ENCODE data around the gene C11orf87. TPM values are rescaled to one million over a fixed set of nuclear protein-coding genes. Genes with fewer than 3 reads are reported as not detected.

Gene C11orf87
- not detected in 2 replicates for total RNA-seq (2014; rRNA removed; shearing (Covaris generic))

DNA sequence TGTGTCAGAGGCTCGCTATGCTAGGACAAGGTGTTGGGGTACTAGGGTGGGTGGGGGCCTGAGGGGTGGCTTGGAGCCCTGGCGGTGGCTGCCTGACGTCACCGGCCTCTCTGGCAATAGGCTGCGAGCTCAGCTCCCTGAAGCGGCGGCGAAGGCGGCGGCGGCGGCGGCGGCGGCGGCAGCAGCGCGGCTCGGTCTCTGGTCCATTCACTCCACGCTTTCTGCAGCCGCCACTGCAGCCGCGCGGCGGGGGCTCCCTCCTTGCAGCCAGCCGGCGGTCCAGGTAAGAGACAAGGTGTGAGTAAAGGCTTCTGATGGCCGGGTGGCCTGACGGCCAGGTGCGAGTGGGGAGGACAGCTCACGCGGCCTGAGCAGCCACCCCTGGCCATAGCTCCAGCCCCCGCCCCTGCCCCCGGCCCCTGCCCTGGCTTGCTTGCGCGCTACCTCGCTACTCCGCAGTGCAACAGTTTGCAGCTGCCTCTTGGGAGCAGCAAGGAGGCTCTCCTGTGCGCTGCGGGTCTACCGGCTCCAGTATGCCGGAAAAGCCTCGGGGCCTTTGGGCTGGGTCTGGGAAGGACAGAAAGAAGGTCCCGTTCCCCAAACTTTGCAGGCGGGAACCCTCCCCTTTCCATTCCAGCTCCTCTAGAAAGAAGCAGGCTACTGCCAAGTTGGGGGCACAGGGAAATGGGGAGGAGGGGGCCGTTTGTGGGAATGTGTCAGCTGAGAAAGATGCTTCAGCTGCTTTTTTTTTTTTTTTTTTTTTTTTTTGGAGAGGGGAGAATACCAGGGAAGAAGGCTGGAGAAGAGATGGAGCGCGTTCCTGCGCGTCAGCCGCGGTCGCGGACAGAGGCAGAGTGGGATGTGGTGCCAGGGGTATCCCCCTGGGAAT, at the start of gene C11orf87:
C11orf87 (plus strand) TSS at position 210 of the 889 bp plus-strand sequence. CDS start 1,444 bp downstream, outside the sequence.
- DNase-seq (ENCODE audit: low spot score): no peak

DNA sequence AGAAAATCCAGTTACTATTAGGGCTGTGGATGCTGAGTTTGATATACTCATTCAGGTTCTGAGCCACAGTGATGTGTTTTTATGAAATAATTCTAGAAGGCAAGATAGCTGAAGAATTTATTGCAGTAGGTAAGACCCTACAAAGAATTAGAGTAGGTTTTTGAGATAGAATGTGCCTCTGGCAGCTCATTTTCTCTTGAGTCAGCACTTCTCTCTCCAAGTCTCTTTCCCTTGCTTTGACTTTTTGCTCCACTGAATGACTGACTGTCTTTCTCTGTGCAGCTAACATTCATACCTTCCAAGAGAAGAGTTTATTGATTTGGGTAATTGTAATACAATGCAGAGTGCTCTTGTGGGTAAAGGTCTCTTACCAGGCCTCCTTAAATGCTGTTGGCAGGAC, 48.0 kb upstream of the C11orf87 start:
- DNase-seq (ENCODE audit: low spot score): no peak

DNA sequence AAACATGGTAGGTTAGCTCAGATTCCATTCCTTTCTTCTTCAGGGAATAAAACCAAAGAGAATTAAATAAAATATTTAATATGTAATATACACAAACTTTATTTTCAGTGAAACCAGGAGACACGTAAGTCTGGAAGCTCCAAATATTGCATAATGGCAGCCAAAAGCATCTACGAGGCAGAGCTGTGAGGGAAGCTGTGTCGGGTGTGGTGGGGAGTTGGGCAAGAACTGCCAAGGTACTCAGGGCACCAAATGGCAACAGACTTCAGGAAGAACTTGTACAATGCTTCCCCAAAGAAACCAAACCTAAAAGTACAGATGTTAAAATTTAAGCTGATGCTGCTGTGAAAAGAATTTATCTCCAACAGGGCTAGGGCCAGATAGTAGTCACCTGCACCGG, 47.5 kb upstream of the C11orf87 start:
- DNase-seq (ENCODE audit: low spot score): no peak

DNA sequence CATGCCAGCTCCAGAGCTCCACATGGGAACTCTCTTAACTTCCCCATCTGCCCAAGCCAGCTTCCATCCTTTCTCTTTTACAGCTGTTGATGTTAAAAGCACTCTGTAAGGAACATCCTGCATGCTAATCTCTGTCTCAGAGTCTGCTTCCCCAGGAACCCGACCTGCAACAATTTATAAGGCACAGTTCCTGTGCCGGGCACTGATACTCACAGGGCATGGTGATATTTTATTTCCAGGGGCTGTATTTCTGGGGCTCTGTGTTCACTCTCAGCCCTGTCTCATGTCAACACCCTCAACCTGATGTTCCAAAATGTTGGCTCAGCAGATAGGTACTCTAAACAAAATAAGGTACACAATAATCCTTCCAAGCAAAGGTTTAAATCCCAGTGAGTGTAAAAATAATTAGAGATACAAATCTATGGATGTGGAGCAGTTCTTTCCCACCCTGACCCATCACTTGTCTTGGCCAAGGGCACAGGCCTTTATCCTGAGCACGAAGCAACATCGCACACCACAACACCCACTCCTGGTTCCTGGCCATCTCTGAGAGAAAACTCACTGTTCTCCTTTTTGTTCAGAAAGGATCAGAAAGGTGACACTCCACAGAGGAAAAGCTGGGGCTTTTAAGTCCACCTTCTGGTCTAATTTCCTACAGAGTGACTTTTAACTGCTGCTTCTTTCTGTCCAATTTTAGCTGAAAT, 44.8 kb upstream of the C11orf87 start:
- DNase-seq (ENCODE audit: low spot score): no peak

DNA sequence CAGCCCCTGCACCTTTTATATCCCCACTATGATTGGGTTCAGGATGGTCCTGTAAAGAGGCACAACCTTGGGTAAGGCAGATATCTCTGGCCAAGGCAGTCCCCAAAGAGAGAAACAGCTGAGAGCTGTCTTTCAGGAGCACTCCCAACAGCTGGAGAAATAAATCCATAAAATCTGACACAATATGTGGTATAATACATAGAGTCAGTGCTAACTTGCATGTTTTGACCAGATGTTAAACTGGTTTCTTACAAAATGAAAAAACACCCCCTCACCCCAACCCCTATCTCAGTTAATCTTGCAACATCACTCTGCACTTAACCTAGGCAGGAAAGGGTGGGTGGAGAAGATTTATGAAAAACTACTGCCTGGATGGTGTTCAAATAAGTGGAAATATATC, 44.0 kb upstream of the C11orf87 start:
- DNase-seq (ENCODE audit: low spot score): no peak

DNA sequence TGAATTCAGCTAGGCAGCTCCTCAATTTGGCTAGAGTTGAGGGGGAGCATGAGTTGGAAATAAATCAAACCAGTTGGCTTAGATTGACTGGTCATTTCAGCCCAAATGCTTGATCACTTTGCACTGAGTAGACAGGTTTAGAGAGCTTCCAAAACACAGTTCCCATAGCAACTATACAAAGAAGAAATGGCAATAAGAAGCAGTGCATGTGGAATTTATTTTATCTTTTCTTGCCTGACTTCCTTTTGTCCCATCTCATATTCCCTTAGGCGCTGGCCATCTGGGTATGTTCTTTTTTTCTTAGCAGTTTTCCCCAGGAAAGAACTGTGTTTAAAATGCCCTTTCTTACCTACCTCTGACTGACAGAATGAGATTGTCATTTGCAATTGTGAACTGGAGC, 38.7 kb upstream of the C11orf87 start:
- no peak for DNase-seq (ENCODE audit: low spot score)

DNA sequence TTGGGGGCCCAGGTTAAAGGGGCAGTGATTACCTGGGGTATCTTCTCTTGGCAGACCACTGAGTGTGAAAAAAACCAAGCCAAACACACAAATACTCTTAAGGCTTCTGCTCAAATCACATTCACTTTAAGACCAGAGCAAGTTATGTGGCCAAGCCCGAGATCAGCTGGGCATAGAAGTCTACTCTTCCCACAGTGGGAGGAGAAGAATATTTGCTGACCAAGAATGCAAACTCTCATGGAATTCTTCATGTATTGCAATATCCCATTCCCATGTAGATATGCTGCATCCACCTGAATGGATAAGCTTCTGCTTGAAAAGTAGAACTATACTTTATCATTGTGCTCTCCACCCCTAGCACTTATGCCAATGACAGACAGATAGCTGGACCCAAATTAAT, 37.1 kb upstream of the C11orf87 start:
- DNase-seq (ENCODE audit: low spot score): no peak

DNA sequence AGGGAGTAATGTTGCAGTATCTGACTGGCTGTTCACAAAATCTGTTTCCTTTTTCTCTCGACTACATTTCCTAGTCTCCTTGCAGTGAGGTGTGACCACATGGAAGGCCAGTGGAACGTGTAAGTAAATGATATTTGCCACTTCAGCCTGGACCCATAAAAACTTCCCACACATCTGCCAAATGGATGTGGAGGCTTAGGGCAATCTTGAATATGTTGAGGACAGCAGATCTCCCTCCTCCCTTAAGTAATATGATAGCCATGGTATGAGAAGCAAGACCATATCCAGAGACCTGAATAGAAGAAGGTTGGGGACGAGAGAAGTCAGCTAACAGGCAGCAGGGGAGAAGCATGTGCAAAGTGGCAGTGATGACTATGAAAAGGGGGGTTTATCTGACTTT, 33.0 kb upstream of the C11orf87 start:
- DNase-seq (ENCODE audit: low spot score): no peak

DNA sequence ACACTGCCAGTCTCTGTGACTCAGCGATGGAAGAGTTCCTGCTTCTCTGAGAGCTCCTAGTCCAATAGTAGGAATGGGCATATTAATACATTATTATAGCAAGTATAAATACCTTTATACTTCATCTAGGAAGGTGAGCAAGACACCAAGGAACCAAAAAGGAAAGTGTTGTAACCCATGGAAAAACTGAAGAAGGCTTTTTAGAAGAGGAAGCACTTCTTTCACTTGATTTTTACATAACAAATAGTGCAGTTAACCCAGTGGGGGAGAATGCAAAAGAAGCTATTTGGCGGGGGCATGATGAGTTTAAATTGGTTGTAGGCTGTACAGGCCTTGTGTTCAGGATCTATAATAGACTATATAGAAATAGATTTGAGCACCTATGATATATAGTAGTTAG, 31.2 kb upstream of the C11orf87 start:
- DNase-seq (ENCODE audit: low spot score): no peak

DNA sequence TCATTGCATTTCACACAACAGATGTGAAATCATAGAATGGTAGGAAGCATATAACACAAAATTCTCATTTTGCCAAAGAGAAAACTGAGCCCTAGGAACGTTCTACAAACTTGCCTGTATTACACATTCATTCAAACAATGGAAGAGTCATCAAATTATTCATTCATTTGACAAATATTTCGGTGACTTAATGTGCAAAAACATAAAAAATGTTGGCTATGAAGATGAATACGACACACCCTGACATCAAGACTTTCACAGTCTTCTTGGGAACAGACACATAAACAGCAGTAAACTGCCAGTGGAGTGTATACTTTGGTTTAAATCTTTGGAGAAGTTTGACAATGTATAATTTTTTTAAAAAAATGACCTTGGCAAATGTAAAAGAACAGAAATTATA, 20.4 kb upstream of the C11orf87 start:
- DNase-seq (ENCODE audit: low spot score): no peak

DNA sequence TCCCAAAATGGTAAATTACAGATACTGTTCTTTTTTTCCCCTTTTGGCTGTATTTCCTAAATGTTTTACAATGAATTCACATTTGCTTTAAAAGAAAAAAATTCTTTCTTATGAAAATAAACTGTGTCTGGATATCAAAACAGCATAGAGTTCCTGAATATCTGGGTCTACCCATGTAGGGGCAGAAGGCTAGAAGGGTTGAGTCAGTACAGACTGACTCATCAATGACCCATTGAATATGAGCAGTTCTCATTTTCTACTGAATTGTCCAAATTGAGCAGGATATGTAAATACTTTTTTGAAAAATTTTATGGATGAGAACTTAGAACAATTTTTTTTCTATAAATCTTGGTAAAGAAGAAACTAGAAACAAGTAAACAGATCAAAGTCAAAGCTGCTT, 16.3 kb upstream of the C11orf87 start:
- DNase-seq (ENCODE audit: low spot score): no peak

DNA sequence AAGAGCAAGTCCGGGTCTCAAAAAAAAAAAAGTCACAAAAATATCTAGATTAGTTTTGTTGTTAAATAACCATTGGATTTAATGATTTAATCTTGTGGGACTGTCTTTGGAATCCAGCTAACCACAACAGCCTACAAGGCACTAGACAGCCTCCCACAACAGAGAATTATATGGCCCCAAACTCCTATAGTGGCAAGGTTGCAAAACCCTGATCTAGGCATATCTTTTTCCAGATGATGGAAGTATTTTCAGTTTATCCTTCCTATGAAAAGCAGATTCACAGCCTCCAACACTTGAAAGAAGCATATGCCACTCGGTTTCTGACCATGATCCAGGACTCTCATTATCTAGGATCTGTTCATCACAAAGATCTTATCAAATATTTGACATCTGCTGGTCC, 5.4 kb upstream of the C11orf87 start:
- no peak for DNase-seq (ENCODE audit: low spot score)

DNA sequence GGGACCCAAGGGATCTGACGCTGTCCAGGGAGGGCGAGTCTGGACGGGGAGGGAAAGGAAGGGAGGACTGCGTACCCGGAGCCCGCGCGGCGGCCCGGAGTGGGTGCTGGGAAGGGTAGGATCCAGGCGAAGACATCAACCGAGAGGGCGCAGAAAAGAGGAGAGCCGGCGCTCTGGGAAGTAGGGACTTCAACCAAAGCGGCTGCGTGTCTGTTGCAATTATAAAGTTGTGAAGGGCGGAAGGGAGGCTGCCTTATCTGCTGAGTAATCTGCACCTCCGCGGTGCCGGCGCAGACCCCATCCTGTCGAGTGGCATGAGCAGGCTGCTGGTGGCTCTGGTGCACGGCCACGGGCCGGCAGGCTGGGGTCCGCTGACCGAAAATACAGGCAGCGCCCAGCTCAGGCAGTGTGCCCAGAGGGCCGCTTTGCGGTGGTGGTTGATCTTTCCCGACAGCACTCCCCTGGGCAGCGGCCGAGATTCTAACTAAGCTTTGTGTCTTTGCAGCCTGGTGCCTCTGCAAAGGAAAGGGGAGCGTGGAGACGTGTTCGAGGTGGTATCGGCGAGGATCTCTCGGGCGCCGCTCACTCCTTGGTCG, 978 bp downstream of the C11orf87 start:
- DNase-seq (ENCODE audit: low spot score): no peak

DNA sequence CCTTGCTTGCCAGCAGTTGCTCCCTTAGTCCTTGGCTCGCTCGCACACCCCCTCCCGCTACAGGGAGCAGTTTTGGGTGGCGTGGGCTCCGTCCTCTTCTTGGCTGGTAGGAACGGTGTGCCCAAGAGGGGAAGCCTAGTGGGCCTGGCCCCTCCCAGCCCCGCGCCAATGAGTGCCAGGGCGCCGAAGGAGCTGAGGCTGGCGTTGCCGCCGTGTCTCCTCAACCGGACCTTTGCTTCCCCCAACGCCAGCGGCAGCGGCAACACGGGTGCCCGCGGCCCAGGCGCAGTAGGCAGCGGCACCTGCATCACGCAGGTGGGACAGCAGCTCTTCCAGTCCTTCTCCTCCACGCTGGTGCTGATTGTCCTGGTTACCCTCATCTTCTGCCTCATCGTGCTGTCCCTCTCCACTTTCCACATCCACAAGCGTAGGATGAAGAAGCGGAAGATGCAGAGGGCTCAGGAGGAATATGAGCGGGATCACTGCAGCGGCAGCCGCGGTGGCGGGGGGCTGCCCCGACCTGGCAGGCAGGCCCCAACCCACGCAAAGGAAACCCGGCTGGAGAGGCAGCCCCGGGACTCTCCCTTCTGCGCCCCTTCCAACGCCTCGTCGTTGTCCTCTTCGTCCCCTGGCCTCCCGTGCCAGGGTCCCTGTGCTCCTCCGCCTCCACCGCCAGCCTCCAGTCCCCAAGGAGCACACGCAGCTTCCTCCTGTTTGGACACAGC, 1.6 kb downstream of the C11orf87 start:
- no peak for DNase-seq (ENCODE audit: low spot score)

DNA sequence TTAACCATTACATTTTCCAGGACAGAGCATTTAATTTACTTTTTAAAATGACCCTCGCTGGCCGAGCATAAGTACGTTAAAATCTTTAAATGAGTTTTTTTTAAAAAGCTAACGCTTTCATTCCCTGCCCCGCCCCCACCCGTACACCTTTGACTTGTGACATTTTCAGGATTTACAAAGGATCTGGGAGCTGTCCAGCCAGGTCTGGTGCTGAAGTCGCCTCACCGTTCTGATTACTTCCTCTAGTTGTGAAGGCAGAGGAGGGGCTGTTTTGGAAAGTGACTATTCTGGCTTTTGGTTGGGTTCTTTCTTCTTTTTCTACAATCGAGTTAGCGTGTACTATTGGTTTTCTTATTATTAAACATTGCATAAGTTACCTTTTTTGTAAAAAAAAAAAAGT, 2.9 kb downstream of the C11orf87 start:
- peak; percentile 46 for DNase-seq (ENCODE audit: low spot score)

DNA sequence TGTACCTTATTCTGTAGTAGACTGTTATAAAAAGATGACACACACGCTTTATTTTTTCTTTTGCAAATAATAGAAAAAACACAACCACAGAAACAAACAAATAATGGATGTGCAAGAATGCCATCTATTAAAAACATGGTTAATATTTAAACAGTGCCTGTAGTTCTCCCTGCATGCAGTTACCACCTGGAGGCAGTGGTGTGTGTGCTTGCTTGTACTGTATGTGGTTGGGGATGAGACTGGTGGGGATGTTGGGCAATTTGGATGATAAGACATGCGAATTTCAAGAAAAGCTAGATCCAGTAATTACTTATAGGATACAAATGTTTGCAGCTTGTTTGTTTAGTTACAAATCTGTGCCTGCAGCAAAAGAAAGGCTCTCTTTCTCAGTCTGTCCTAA, 3.6 kb downstream of the C11orf87 start:
- no peak for DNase-seq (ENCODE audit: low spot score)

DNA sequence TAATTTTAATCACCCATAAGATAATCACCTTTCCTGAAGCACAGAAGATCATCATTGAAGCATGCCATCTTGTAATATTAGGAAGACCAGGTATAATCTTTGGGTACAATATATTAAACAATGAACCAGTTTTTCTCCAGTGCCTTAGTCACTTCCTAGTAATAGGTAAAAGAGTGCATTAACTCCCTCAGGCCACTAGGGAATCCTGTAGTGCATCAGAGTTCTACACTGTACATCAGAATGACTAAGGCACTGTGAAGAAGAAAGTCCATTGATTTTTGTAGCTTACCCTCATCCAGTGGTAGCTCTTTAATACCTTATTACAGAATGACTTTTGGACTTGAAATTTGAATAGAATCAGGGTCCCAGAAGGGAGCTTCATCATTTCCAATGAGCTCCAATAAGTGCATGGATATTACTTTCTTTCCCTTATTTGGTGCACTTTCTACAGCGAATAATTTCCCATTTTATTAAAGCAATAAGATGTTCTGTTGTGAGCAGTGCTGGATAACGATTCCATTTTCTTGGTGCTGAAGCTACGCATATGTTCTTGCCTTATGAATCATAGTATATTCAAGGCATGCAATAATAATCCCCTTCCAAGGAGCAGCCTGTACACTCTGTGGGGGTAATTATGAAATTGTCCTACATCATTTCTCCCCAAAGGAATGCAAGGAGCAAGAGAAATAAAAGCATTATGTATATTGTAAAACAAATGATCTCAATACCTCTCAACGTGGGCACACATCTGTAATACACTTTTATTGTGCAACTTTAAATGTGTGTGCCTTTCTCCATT, 4.7 kb downstream of the C11orf87 start:
- DNase-seq (ENCODE audit: low spot score): peak; percentile 20

DNA sequence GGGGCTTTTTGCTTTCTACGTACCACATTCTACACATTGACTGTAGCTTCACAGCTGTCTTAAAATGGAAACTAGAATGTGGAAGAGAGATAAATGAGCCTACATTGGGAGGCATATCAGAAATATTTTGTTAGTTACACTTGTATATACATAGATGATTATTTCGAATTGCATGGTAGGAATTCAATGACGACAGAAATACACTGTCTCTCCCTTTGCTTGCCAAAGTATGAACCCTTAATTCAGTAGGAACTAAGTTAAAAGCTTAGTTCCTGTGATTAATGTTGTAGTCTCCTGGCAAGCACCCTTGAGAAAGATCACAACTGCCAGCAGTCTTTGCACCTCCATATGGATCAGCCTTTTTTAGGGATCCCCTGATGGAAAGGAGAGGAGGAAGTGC, 10.1 kb downstream of the C11orf87 start:
- DNase-seq (ENCODE audit: low spot score): no peak

DNA sequence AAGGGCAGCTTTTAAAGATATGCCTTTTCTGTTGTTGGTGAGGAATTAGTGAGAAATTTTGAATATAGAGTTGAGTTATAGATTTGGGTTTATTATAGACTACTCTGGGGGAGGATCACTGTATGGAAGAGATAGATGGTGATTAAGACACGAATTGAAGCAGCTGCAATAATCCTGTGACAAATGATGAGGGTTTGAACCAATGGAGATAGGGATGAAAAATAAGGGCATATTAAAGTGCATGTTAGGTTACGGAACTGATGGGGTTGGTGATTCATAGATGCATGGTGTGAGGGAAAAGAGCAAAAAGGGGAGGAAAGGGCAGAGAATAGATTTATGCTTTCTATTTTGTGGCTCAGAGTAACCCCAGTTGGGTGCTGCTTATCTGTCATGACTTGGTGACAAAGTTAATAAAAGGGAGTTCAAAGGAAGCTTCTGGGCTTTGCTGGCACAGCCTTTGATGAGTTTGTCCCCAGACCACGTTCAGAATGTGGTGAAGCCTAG, 11.8 kb downstream of the C11orf87 start:
- no peak for DNase-seq (ENCODE audit: low spot score)

DNA sequence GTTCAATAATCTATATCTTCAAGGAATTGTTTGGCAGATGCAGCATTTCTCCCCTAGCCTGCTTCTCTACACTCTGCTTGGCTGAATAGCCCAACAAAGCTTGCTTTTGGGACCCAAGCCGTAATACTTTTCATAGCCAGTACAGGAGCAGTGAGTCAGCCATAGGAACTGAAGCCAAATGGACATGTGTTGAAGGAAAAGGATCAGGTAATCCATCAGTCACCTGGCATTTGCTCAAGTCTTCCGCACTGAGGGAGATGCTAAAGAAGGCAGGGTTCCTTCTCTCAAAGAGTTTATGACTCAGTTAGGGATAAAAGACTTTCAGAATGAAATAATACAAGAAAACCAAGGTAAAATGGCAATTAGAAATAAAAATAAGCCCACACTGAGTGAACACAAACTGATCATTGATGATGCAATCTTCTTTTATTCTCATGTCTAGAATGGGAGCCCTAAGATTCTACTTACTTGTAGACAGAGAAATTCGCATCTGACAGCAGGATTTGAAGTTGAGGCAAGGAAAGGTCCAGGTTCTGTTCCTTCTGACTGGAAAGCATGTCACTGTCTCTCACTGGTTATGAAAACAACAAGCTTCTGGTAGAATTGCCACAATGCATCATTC, 13.2 kb downstream of the C11orf87 start:
- no peak for DNase-seq (ENCODE audit: low spot score)

Measured in HT-29 (cell line).